HG02870 (cell line): ENCODE results near the gene CCDC27.
"Not testable (repeated sequence)": the region's sequence is repeated elsewhere in the genome, so short reads cannot be mapped to it uniquely, and the experiment has no call there.

Experiments used
- ATAC-seq: cut with Tn5 transposase; IDR thresholded peaks from one replicate; pipeline ENCODE4 v1.9.1; 2021; ENCODE audit warnings: mild to moderate bottlenecking, moderate library complexity; ENCODE audit not compliant: unreplicated experiment

CCDC27 gene

GRCh38 chr1:3735027-3735681 is 17.1 kb upstream of the CCDC27 start:
- no peak for ATAC-seq

GRCh38 chr1:3735688-3736087 is 16.6 kb upstream of the CCDC27 start:
- no peak for ATAC-seq

GRCh38 chr1:3736131-3736561 is 16.1 kb upstream of the CCDC27 start:
- no peak for ATAC-seq

- no peak for ATAC-seq
Measured at GRCh38 chr1:3736708-3737107, 15.5 kb upstream of the CCDC27 start.

GRCh38 chr1:3738943-3739342 is 13.3 kb upstream of the CCDC27 start:
- no peak for ATAC-seq

- no peak for ATAC-seq
Measured at GRCh38 chr1:3740042-3740441, 12.2 kb upstream of the CCDC27 start.

- no peak for ATAC-seq
Measured at GRCh38 chr1:3740752-3741151, 11.5 kb upstream of the CCDC27 start.

GRCh38 chr1:3741566-3742438 is 10.4 kb upstream of the CCDC27 start:
- no peak for ATAC-seq

- no peak for ATAC-seq
Measured at GRCh38 chr1:3742439-3743298, 9.6 kb upstream of the CCDC27 start.

- no peak for ATAC-seq
Measured at GRCh38 chr1:3743421-3743820, 8.8 kb upstream of the CCDC27 start.

GRCh38 chr1:3743826-3744225 is 8.4 kb upstream of the CCDC27 start:
- no peak for ATAC-seq

GRCh38 chr1:3744646-3745045 is 7.6 kb upstream of the CCDC27 start:
- no peak for ATAC-seq

GRCh38 chr1:3745071-3745470 is 7.2 kb upstream of the CCDC27 start:
- ATAC-seq = no peak

- no peak for ATAC-seq
Measured at GRCh38 chr1:3745590-3746381, 6.5 kb upstream of the CCDC27 start.

- no peak for ATAC-seq
Measured at GRCh38 chr1:3746389-3746829, 5.8 kb upstream of the CCDC27 start.

- peak; percentile 70 for ATAC-seq
Measured at GRCh38 chr1:3746830-3747521, 5.3 kb upstream of the CCDC27 start.

- no peak for ATAC-seq
Measured at GRCh38 chr1:3747522-3747848, 4.8 kb upstream of the CCDC27 start.

GRCh38 chr1:3747903-3748302 is 4.3 kb upstream of the CCDC27 start:
- no peak for ATAC-seq

GRCh38 chr1:3748316-3748900 is 3.8 kb upstream of the CCDC27 start:
- ATAC-seq = not testable (repeated sequence)

GRCh38 chr1:3749512-3749911 is 2.7 kb upstream of the CCDC27 start:
- ATAC-seq = no peak
